VCaP (cell line): ENCODE measurements around the gene PPP1R3G.

Experiments used
- H3K27ac ChIP-seq: fragments of 450-650 bp; 2 replicates; pipeline ENCODE4 v1.5.1; 2017
- TF ChIP-seq, protein P1 (sequence below): fragments of 450-650 bp; conservative IDR thresholded peaks from 2 replicates; pipeline ENCODE4 v1.5.1; 2017; ENCODE audit warnings: mild to moderate bottlenecking, moderate library complexity

PPP1R3G gene

DNA sequence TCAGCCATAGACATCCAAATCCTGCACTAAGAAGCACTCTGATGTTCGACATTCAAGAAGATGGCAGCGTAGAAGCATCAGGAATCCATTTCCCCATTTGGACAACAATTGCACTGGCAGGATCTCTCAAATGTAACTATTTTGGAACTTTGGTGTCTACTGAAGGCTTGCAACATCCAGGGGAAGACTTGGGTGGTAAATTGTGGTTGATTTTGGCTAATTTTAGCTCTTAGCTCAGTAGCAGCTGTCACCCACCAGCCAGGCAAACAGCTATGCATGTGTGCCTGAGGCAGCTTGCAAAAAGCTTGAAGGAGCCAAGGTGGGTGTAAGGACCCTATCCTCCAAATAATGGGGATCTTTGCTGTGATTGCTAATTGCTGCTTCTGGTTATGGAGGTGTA lies 35.1 kb upstream of the PPP1R3G start:
- TF ChIP-seq, protein P1, sequence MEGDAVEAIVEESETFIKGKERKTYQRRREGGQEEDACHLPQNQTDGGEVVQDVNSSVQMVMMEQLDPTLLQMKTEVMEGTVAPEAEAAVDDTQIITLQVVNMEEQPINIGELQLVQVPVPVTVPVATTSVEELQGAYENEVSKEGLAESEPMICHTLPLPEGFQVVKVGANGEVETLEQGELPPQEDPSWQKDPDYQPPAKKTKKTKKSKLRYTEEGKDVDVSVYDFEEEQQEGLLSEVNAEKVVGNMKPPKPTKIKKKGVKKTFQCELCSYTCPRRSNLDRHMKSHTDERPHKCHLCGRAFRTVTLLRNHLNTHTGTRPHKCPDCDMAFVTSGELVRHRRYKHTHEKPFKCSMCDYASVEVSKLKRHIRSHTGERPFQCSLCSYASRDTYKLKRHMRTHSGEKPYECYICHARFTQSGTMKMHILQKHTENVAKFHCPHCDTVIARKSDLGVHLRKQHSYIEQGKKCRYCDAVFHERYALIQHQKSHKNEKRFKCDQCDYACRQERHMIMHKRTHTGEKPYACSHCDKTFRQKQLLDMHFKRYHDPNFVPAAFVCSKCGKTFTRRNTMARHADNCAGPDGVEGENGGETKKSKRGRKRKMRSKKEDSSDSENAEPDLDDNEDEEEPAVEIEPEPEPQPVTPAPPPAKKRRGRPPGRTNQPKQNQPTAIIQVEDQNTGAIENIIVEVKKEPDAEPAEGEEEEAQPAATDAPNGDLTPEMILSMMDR, result no peak
- H3K27ac ChIP-seq, result no peak overlapping the region

DNA sequence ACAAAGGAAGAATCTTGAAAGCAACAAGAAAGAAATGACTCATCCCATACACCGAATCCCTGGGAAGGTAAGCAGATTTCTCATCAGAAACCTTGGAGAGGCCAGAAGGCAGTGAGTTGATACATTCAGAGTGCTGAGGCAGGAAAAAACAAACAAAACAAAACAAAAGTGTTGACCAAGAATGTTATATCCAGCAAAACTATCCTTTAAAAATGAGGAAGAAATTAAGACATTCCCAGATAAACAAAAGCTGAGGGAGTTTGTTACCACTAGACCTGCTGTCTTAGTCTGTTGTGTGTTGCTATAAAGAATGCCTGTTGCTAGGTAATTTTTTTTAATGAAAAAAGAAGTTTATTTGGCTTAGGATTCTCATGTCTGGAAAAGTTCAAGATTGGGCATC lies 33.7 kb upstream of the PPP1R3G start:
- TF ChIP-seq, protein P1, result no peak

DNA sequence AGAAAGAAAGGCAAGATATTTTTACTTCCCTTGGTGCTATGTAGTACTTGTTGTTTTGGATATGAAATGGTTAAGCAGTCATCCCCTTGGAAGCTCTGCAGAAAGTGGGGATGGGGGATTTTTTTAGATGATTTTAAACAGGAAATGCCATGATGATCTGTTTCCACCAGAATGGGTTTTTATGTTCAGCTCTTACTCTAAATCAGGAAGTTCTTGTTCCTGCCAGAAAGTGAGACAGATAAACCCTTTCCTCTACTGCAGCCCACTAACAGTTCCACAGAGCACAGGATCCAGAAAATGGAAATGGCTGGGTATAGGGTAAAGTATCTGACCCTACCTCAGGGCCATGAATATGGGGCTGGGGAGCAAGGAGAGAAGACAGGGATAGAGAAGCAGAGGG lies 32.1 kb upstream of the PPP1R3G start:
- no peak overlapping the region for H3K27ac ChIP-seq
- TF ChIP-seq, protein P1, result no peak

More for the DNA sequence above, 33.7 kb upstream of the PPP1R3G start:
- H3K27ac ChIP-seq, result no peak overlapping the region

DNA sequence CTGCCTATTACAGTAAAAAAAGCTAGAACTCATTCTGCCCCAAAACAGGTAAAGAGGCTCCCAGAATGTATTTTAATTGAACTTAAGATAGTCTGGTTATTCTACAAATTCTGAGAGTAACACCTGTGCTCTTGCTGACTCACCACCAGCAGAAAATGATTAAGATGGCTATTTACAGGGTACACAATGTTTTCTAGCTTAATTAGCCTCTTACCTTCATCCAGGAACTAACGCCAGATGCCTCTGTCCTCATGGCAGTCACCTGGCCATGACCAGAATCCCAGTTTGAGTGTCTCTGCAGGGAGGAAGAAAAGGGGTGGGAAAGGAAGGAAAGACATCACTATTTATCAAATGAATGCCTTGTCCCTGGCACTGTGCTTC lies 31.3 kb upstream of the PPP1R3G start:
- TF ChIP-seq, protein P1, result no peak
- no peak overlapping the region; the same call in 1 of the 2 replicates for H3K27ac ChIP-seq

DNA sequence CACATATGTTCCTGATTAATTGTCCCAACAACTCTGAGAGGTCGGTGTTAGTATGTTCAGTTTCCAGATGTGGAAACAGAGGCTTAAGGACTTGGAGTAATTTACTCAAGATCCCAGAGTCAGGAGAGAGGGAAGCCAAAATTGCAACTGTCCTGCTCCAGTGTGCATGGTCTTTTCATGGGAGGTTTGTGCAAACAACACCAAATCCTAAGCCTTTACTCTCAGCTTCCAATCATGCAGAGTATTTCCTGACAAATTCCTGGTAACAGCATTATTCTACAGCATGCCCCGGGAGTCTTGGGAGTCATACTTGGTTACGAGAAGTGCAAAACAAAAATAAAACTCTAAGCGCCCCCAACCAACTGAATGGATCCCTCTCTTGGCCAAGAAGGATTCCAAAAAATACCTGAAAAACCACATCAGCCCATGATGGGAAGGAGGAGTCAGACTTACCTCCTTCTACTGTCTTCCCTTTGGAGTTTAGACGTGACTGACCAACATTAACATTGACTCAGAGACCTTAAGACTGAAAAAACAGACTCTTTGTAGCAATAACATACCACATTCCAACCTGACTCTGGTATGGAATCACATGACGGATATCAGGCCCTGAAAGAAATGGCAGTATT lies 30.8 kb upstream of the PPP1R3G start:
- H3K27ac ChIP-seq, result no peak overlapping the region; the same call in 1 of the 2 replicates

DNA sequence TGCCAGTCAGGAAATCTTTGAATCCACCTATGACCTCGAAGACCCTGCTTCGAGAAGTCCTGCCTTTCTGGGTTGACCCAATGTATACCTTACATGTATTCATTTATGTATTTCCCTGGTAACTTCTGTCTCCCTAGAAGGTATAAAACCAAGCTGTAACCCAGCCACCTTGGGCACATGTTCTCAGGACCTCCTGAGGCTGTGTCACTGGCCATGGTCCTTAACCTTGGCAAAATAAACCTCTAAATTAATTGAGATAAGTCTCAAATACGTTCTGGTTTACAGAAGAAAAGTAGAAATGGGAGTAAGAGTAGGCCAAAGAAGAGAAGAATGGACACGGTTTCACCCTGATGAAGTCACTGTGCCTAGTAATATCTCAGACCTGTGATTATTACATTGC lies 30.0 kb upstream of the PPP1R3G start:
- TF ChIP-seq, protein P1, result no peak

More for the DNA sequence above, 30.8 kb upstream of the PPP1R3G start:
- TF ChIP-seq, protein P1, result no peak

DNA sequence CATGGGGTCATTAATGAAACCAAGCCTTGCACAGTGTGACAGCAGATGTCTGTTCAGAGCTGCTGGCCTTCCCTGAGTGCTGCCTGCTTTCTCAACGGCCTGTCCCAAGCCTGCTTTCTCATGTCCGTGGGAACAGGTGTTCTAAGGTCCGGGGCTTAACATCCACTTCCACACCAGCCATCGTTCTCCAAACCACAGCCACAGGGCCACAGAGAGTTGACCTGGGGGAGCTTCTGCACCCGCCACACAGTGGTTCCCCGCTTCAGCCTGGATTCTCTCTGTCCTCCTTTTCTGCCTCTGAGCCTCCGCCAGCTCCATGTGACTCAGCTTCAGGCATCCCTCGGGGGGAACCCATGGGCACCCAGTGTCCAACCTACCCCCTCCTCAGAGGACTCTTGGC lies 26.9 kb upstream of the PPP1R3G start:
- TF ChIP-seq, protein P1, result no peak
- peak overlapping the region; percentile 43 for H3K27ac ChIP-seq

More for the DNA sequence above, 30.0 kb upstream of the PPP1R3G start:
- H3K27ac ChIP-seq, result no peak overlapping the region
